EH (cell line): ENCODE data around the gene SLC17A9.

Source experiments
- DNase-seq: peaks from one replicate; pipeline ENCODE4 v3.0.0-alpha.2; 2015; ENCODE audit warnings: low read depth

Gene SLC17A9

GRCh38 chr20:62920039-62920645 lies 32.4 kb upstream of the SLC17A9 start:
- DNase-seq: no peak

- peak; percentile 61 for DNase-seq
Measured at GRCh38 chr20:62921119-62921687, 31.3 kb upstream of the SLC17A9 start.

GRCh38 chr20:62922451-62922921 lies 30.0 kb upstream of the SLC17A9 start:
- no peak for DNase-seq

- peak; percentile 66 for DNase-seq
Measured at GRCh38 chr20:62923059-62923668, 29.3 kb upstream of the SLC17A9 start.

- DNase-seq: no peak
Measured at GRCh38 chr20:62923669-62924441, 28.7 kb upstream of the SLC17A9 start.

GRCh38 chr20:62924442-62925075 lies 27.9 kb upstream of the SLC17A9 start:
- DNase-seq: peak; percentile 53

GRCh38 chr20:62925076-62925419 lies 27.5 kb upstream of the SLC17A9 start:
- no peak for DNase-seq

GRCh38 chr20:62925420-62926228 lies 26.9 kb upstream of the SLC17A9 start:
- DNase-seq: peak; percentile 50

GRCh38 chr20:62926229-62927127 lies 26.0 kb upstream of the SLC17A9 start, which contains the start of gene DIDO1:
DIDO1 (minus strand) TSS chr20:62926505.
- peak; percentile 84 for DNase-seq

GRCh38 chr20:62927128-62927705 lies 25.3 kb upstream of the SLC17A9 start:
- no peak for DNase-seq

- peak; percentile 54 for DNase-seq
Measured at GRCh38 chr20:62928246-62928939, 24.1 kb upstream of the SLC17A9 start.

- DNase-seq: peak; percentile 76
Measured at GRCh38 chr20:62929051-62929538, 23.4 kb upstream of the SLC17A9 start.

GRCh38 chr20:62931464-62931863 lies 21.0 kb upstream of the SLC17A9 start:
- DNase-seq: no peak

GRCh38 chr20:62933966-62934365 lies 18.5 kb upstream of the SLC17A9 start:
- no peak for DNase-seq

GRCh38 chr20:62935204-62935967 lies 17.1 kb upstream of the SLC17A9 start:
- DNase-seq: no peak

GRCh38 chr20:62935968-62936585 lies 16.4 kb upstream of the SLC17A9 start:
- DNase-seq: no peak

GRCh38 chr20:62937268-62938104 lies 15.0 kb upstream of the SLC17A9 start:
- DNase-seq: peak; percentile 93
